ENCODE results near the gene MRTFB. TPM values are rescaled to one million over a fixed set of nuclear protein-coding genes. Genes with fewer than 3 reads are reported as not detected.

MRTFB gene
- total RNA-seq, 1 experiment from 2014 or later, result 12.7 TPM

GRCh38 chr16:14110728-14111251 is 39.7 kb downstream of the MRTFB start:
- H3F3A ChIP-seq (ENCODE audit: low read length, unreplicated experiment), result no peaks in the 10 kb centered on the region
- H3K9ac ChIP-seq (ENCODE audit: low read length), result no peak overlapping the region
- no peaks in the 10 kb centered on the region for H3K27me3 ChIP-seq (ENCODE audit: low read length)
- peaks cover 32% of the 10 kb centered on the region for H3K4me1 ChIP-seq (ENCODE audit: insufficient read depth, low read length)
- intact Hi-C loops (cut with micrococcal nuclease), result no loop called here
- no peak overlapping the region for H3K4me3 ChIP-seq (ENCODE audit: low read length)
- no peak overlapping the region for H2AFZ ChIP-seq (ENCODE audit: low read length)
- H3K9me3 ChIP-seq (ENCODE audit: low read length), result no peaks in the 10 kb centered on the region
- no TSS peak for BruUV-seq (replicated peaks)
- DNase-seq (no peak), ATAC-seq (no peak; the same call in 1 of the 2 replicates)
- H3K27ac ChIP-seq (ENCODE audit: low read length), result no peak overlapping the region
- peaks cover 46% of the 10 kb centered on the region for H3K79me2 ChIP-seq (ENCODE audit: low read length)
- peak overlapping the region; percentile 54 for H3K4me2 ChIP-seq (ENCODE audit: low read length)
- no peaks in the 10 kb centered on the region for H4K20me1 ChIP-seq (ENCODE audit: low read length)
- H3K9me2 ChIP-seq (replicated peaks; ENCODE audit: low read length), result no peaks in the 10 kb centered on the region
- CTCF ChIA-PET, result no interaction called here
- no peak for TF ChIP-seq CTCF (conservative IDR thresholded peaks at IDR 0.05; ENCODE audit: low read depth, low read length)
- H3K36me3 ChIP-seq (ENCODE audit: low read depth, low read length), result no peaks in the 10 kb centered on the region
- POLR2A ChIA-PET (ENCODE audit: unreplicated experiment), result no interaction called here

DNA sequence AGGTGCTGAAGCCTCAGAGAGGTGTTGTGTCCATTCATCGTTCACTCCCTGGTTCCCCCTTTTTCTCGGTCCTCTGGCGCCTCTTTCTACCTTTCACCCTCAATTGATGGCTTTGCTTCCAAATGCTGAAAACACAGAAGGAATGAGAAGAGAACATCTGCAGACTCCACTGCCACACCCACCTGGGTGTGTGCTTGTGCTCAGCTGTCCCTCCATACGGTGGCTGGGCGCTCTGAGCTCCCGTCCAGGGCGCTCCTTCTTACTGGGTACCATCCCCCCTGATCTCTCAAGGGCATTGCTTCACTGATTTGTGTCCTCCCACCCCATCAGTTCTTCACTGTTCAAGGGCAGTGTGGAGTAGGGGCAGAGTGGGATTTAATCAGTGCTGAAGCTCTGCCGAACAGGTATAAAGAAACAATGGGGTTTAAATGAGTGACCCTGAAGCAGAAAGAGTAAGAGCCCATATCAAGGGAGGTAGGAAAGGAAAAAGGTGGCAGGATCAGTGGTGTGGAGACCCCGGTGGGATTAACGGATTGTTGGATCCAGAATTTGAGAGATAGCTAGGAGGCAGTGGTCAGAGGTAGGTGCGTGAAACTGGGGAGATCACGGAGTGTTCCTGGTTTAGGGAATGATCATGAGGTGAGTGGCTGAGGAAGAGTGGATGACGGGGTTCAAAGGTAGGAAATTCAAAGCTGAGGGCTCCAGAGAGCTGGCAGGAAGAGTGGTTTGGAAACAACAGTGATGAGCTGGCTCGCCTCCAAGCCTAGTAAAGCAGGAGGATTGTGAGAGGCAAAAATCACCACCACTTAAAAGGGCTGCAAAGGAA is 40.8 kb downstream of the MRTFB start:
- H3K36me3 ChIP-seq (ENCODE audit: low read depth, low read length), result no peaks in the 10 kb centered on the region
- no peaks in the 10 kb centered on the region for H3K27me3 ChIP-seq (ENCODE audit: low read length)
- TF ChIP-seq EZH2 (IDR thresholded peaks at IDR 0.05; ENCODE audit: low read length, unreplicated experiment) (no peak), CTCF (conservative IDR thresholded peaks at IDR 0.05; ENCODE audit: low read depth, low read length) (no peak), EZH2phosphoT487 (IDR thresholded peaks at IDR 0.05; ENCODE audit: borderline replicate concordance, low read length) (no peak)
- POLR2A ChIA-PET (ENCODE audit: unreplicated experiment), result no interaction called here
- no peak overlapping the region for H3K27ac ChIP-seq (ENCODE audit: low read length)
- peak; percentile 16 for DNase-seq
- H3K9me2 ChIP-seq (replicated peaks; ENCODE audit: low read length), result no peaks in the 10 kb centered on the region
- H4K20me1 ChIP-seq (ENCODE audit: low read length), result no peaks in the 10 kb centered on the region
- no peak for ATAC-seq
- H2AFZ ChIP-seq (ENCODE audit: low read length), result no peak overlapping the region
- peaks cover 34% of the 10 kb centered on the region for H3K4me1 ChIP-seq (ENCODE audit: insufficient read depth, low read length)
- H3F3A ChIP-seq (ENCODE audit: low read length, unreplicated experiment), result no peaks in the 10 kb centered on the region
- intact Hi-C loops (cut with micrococcal nuclease), result no loop called here
- no peak overlapping the region for H3K4me3 ChIP-seq (ENCODE audit: low read length)
- no peak overlapping the region for H3K9ac ChIP-seq (ENCODE audit: low read length)
- H3K4me2 ChIP-seq (ENCODE audit: low read length), result no peak overlapping the region
- no TSS peak for BruUV-seq (replicated peaks)
- H3K9me3 ChIP-seq (ENCODE audit: low read length), result no peaks in the 10 kb centered on the region
- CTCF ChIA-PET, result interaction anchor here (0.5 kb wide), 1 partner anchor 10 kb away, joined by 13 read pairs; no protein-coding TSS in a partner anchor
- H3K79me2 ChIP-seq (ENCODE audit: low read length), result peaks cover 51% of the 10 kb centered on the region

DNA sequence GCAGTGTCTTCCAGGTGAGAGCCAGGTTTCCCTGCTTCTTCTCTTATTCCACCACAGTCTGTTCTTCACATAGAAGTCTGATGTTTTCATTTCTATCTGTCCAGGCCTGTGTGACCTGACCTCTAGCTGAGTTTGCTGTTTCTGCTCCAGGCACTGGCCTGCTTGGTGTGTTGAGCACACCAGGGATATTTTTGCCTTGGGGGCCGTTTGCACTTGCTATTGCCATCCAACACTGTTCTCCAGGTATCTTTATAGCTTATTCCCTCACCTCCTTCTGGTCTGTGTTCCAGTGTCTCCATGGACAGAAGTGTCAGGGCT is 41.4 kb downstream of the MRTFB start:
- no peak for ATAC-seq
- peaks cover 47% of the 10 kb centered on the region for H3K79me2 ChIP-seq (ENCODE audit: low read length)

More for the DNA sequence above, 41.4 kb downstream of the MRTFB start:
- no peak overlapping the region for H3K4me3 ChIP-seq (ENCODE audit: low read length)
- ChIA-PET CTCF (interaction anchor here (0.5 kb wide), 1 partner anchor 11 kb away, joined by 13 read pairs; no protein-coding TSS in a partner anchor), POLR2A (ENCODE audit: unreplicated experiment) (no interaction called here)
- no peaks in the 10 kb centered on the region for H3K36me3 ChIP-seq (ENCODE audit: low read depth, low read length)
- H3K27ac ChIP-seq (ENCODE audit: low read length), result no peak overlapping the region
- DNase-seq, result no peak
- TF ChIP-seq CTCF (conservative IDR thresholded peaks at IDR 0.05; ENCODE audit: low read depth, low read length) (no peak), EZH2phosphoT487 (IDR thresholded peaks at IDR 0.05; ENCODE audit: borderline replicate concordance, low read length) (no peak), EZH2 (IDR thresholded peaks at IDR 0.05; ENCODE audit: low read length, unreplicated experiment) (no peak)
- H3K4me2 ChIP-seq (ENCODE audit: low read length), result no peak overlapping the region
- H3K9me2 ChIP-seq (replicated peaks; ENCODE audit: low read length), result no peaks in the 10 kb centered on the region
- no peaks in the 10 kb centered on the region for H3F3A ChIP-seq (ENCODE audit: low read length, unreplicated experiment)
- BruUV-seq (replicated peaks), result no TSS peak
- no peaks in the 10 kb centered on the region for H3K9me3 ChIP-seq (ENCODE audit: low read length)
- no peaks in the 10 kb centered on the region for H4K20me1 ChIP-seq (ENCODE audit: low read length)
- H2AFZ ChIP-seq (ENCODE audit: low read length), result no peak overlapping the region
- intact Hi-C loops (cut with micrococcal nuclease), result no loop called here
- no peak overlapping the region for H3K9ac ChIP-seq (ENCODE audit: low read length)
- H3K4me1 ChIP-seq (ENCODE audit: insufficient read depth, low read length), result peaks cover 37% of the 10 kb centered on the region
- no peaks in the 10 kb centered on the region for H3K27me3 ChIP-seq (ENCODE audit: low read length)
